SK-N-SH (cell line): ENCODE results near the gene DCHS2. TPM values are rescaled to one million over a fixed set of nuclear protein-coding genes. Genes with fewer than 3 reads are reported as not detected.

Source experiments
- CTCF ChIA-PET: fragments of 300-600, 350-600 bp; formaldehyde crosslinking; extraction: SDS; loops from one replicate; lab custom pipeline; 2021; lab: Yijun Ruan, JAX
- POLR2A ChIA-PET: fragments of 350-600 bp; sonication (Branson Sonifier 250); formaldehyde crosslinking; extraction: SDS; loops from one replicate; lab custom pipeline; 2020; ENCODE audit warnings: antibody characterized with exemption, inconsistent platforms; lab: Yijun Ruan, JAX
- DNase-seq: peaks from one replicate; pipeline ENCODE4 v3.0.0; 2012
- H2AFZ ChIP-seq: fragments of 200-600 bp; sonication (generic); 2 replicates; pipeline ENCODE4 v1.8.1; 2016; ENCODE audit warnings: antibody characterized with exemption, mild to moderate bottlenecking, low read depth
- H3F3A ChIP-seq: fragments of 200-600 bp; sonication (generic); replicated peaks from 2 replicates; pipeline ENCODE3; 2016; ENCODE audit warnings: antibody characterized with exemption, mild to moderate bottlenecking; ENCODE audit not compliant: insufficient read depth
- H3K27ac ChIP-seq, 2 experiments: fragments of 200-500 bp in 1 of 2; fragments of 200-600 bp in 1 of 2; sonication (Bioruptor generic) in 1 of 2; sonication (generic), shearing (Covaris generic) in 1 of 2; 2 replicates each; pipeline versions ENCODE4 v1.5.1 to v1.6.1; 2014 to 2016; ENCODE audit warnings: low read depth in 2 of 2, inconsistent platforms in 1 of 2, low read length in 1 of 2, mild to moderate bottlenecking in 1 of 2, mixed read lengths in 1 of 2
- H3K27me3 ChIP-seq: fragments of 200-600 bp; sonication (generic), shearing (Covaris generic); 2 replicates; pipeline ENCODE4 v1.6.1; 2016; ENCODE audit warnings: mixed run types; ENCODE audit not compliant: insufficient read depth
- H3K36me3 ChIP-seq, 2 experiments: fragments of 200-500 bp in 1 of 2; fragments of 200-600 bp in 1 of 2; sonication (Bioruptor generic) in 1 of 2; sonication (generic) in 1 of 2; replicated peaks in 1 of 2; 2 replicates each; pipeline versions ENCODE3 to v1.5.1; 2014 to 2016; ENCODE audit warnings: low read length in 1 of 2, mild to moderate bottlenecking in 1 of 2; ENCODE audit not compliant: insufficient read depth in 2 of 2, control insufficient read depth in 1 of 2
- H3K4me1 ChIP-seq, 2 experiments: fragments of 200-500 bp in 1 of 2; fragments of 200-600 bp in 1 of 2; sonication (Bioruptor generic) in 1 of 2; sonication (generic), shearing (Covaris generic) in 1 of 2; 2 replicates each; pipeline versions ENCODE4 v1.5.1 to v1.6.1; 2014 to 2016; ENCODE audit warnings: low read depth in 1 of 2, low read length in 1 of 2, mixed run types in 1 of 2; ENCODE audit not compliant: insufficient read depth in 2 of 2, control insufficient read depth in 1 of 2
- H3K4me2 ChIP-seq: fragments of 200-600 bp; sonication (generic), shearing (Covaris generic); 2 replicates; pipeline ENCODE4 v1.6.1; 2017; ENCODE audit warnings: mixed run types
- H3K4me3 ChIP-seq, 2 experiments: fragments of 200-500 bp in 1 of 2; fragments of 200-600 bp in 1 of 2; sonication (Bioruptor generic) in 1 of 2; sonication (generic), shearing (Covaris generic) in 1 of 2; 2 replicates each; pipeline versions ENCODE4 v1.5.1 to v1.8.1; 2014 to 2016; ENCODE audit warnings: low read depth in 2 of 2, inconsistent platforms in 1 of 2, low read length in 1 of 2, mild to moderate bottlenecking in 1 of 2, mixed read lengths in 1 of 2, moderate library complexity in 1 of 2
- H3K79me2 ChIP-seq: fragments of 200-600 bp; sonication (generic); 2 replicates; pipeline ENCODE4 v1.8.1; 2017; ENCODE audit warnings: mild to moderate bottlenecking; ENCODE audit not compliant: insufficient read depth
- H3K9ac ChIP-seq: fragments of 200-600 bp; sonication (generic); 2 replicates; pipeline ENCODE4 v1.6.1; 2017; ENCODE audit warnings: mixed run types
- H3K9me2 ChIP-seq: fragments of 200-600 bp; sonication (generic); 2 replicates; pipeline ENCODE4 v1.6.1; 2017; ENCODE audit warnings: mixed run types
- H3K9me3 ChIP-seq: fragments of 200-600 bp; sonication (generic); 2 replicates; pipeline ENCODE4 v1.6.1; 2017; ENCODE audit warnings: mixed run types, mild to moderate bottlenecking, moderate library complexity
- H4K20me1 ChIP-seq: fragments of 200-600 bp; sonication (generic); 2 replicates; pipeline ENCODE4 v1.6.1; 2017; ENCODE audit warnings: mild to moderate bottlenecking, mixed run types; ENCODE audit not compliant: insufficient read depth
- ELF1 ChIP-seq: IDR thresholded peaks from 2 replicates; pipeline ENCODE4 v1.4.0; 2012
- EP300 ChIP-seq, 2 experiments: IDR thresholded peaks; 2 replicates each; pipeline versions ENCODE4 v1.4.0 to v1.6.1; 2012; ENCODE audit warnings: borderline replicate concordance in 1 of 2, low read depth in 1 of 2, low read length in 1 of 2
- EZH2phosphoT487 ChIP-seq: fragments of 200-600 bp; sonication (generic); IDR thresholded peaks from 2 replicates; pipeline ENCODE4 v1.6.1; 2017; ENCODE audit warnings: low read depth, mixed run types, mild to moderate bottlenecking, antibody characterized with exemption, moderate library complexity, borderline replicate concordance
- FOXJ3 ChIP-seq: sonication (generic); formaldehyde crosslinking; IDR thresholded peaks from 2 replicates; pipeline ENCODE4 v1.5.1; 2020; ENCODE audit warnings: mild to moderate bottlenecking, missing genetic modification reagents
- GABPA ChIP-seq: IDR thresholded peaks from 2 replicates; pipeline ENCODE4 v1.4.0; 2012; ENCODE audit warnings: low read depth, mild to moderate bottlenecking
- JUND ChIP-seq: IDR thresholded peaks from 2 replicates; pipeline ENCODE4 v1.4.0; 2012
- MAX ChIP-seq: IDR thresholded peaks from 2 replicates; pipeline ENCODE4 v1.4.0; 2012; ENCODE audit warnings: low read depth
- MEF2A ChIP-seq: IDR thresholded peaks from 2 replicates; pipeline ENCODE4 v1.4.0; 2012; ENCODE audit warnings: low read depth, borderline replicate concordance
- MXI1 ChIP-seq: IDR thresholded peaks from 2 replicates; pipeline ENCODE4 v1.6.1; 2012; ENCODE audit warnings: mild to moderate bottlenecking, low read depth, low read length, improper control_type of control experiment
- PBX3 ChIP-seq: IDR thresholded peaks from 2 replicates; pipeline ENCODE4; 2012
- POLR2AphosphoS5 ChIP-seq: IDR thresholded peaks from 2 replicates; pipeline ENCODE4 v1.6.1; 2012; ENCODE audit warnings: low read depth, low read length
- REST ChIP-seq: IDR thresholded peaks from 2 replicates; pipeline ENCODE4 v1.6.1; 2012; ENCODE audit warnings: mild to moderate bottlenecking, low read depth, low read length, moderate library complexity
- RFX5 ChIP-seq: IDR thresholded peaks from 2 replicates; pipeline ENCODE4 v1.6.1; 2012; ENCODE audit warnings: mild to moderate bottlenecking, improper control_type of control experiment, low read length
- SMC3 ChIP-seq: IDR thresholded peaks from 2 replicates; pipeline ENCODE4 v1.6.1; 2012; ENCODE audit warnings: low read depth, low read length, improper control_type of control experiment
- TAF1 ChIP-seq: IDR thresholded peaks from 2 replicates; pipeline ENCODE4 v1.6.1; 2012; ENCODE audit warnings: low read depth, mild to moderate bottlenecking, low read length, moderate library complexity, borderline replicate concordance
- TCF12 ChIP-seq: IDR thresholded peaks from 2 replicates; pipeline ENCODE4 v1.4.0; 2012
- TEAD4 ChIP-seq: IDR thresholded peaks from 2 replicates; pipeline ENCODE4 v1.4.0; 2012; ENCODE audit warnings: mild to moderate bottlenecking, borderline replicate concordance; ENCODE audit not compliant: insufficient read depth
- USF2 ChIP-seq: fragments of 150-350 bp; IDR thresholded peaks from 2 replicates; pipeline ENCODE4 v1.6.1; 2017; ENCODE audit warnings: antibody characterized with exemption, low read length, low read depth, borderline replicate concordance
- YY1 ChIP-seq: IDR thresholded peaks from 2 replicates; pipeline ENCODE4 v1.4.0; 2012; ENCODE audit warnings: low read depth, mild to moderate bottlenecking
- WGBS: methylation state at CpG from one replicate; pipeline ENCODE4 v1.1.6; 2017; ENCODE audit warnings: low lambda C conversion rate; 5-methylcytosine and 5-hydroxymethylcytosine counted together
- polyA plus RNA-seq, 3 experiments: library from polyadenylated mRNA; depleted of rRNA; stranded (reverse); fragments of >200 nt; gene quantifications; 2 replicates each; pipeline ENCODE4 v1.2.3, GENCODE V29; 2012

The DCHS2 gene
- polyA plus RNA-seq, 1 of the 3 experiments (the other 2 are of a cell fraction), result not detected

GRCh38 chr4:154462081-154462810 lies 29.4 kb downstream of the DCHS2 start:
- TF ChIP-seq ELF1, result no peak
- no peak for TF ChIP-seq GABPA
- no peak for TF ChIP-seq JUND
- no peak for TF ChIP-seq EP300 (IDR thresholded peaks at IDR 0.05; ENCODE audit: borderline replicate concordance in 1 of 2, low read depth in 1 of 2, low read length in 1 of 2)
- H3K4me2 ChIP-seq, result no peak overlapping the region

GRCh38 chr4:154457471-154457870 lies 34.1 kb downstream of the DCHS2 start:
- POLR2A ChIA-PET, result no interaction called here
- Histone ChIP-seq H3K36me3 (no peaks in the 10 kb centered on the region), H3K4me3 (no peak overlapping the region), H3K27ac (no peak overlapping the region), H3F3A (no peaks in the 10 kb centered on the region), H3K4me1 (no peaks in the 10 kb centered on the region), H4K20me1 (no peaks in the 10 kb centered on the region), H3K27me3 (no peaks in the 10 kb centered on the region), H3K9me2 (no peaks in the 10 kb centered on the region), H3K79me2 (no peaks in the 10 kb centered on the region), H3K9ac (no peak overlapping the region), H3K4me2 (no peak overlapping the region), H3K9me3 (no peaks in the 10 kb centered on the region), H2AFZ (no peak overlapping the region)
- TF ChIP-seq TCF12 (no peak), RFX5 (no peak), MXI1 (no peak), MEF2A (no peak), REST (no peak), MAX (no peak), TEAD4 (no peak), TAF1 (no peak), SMC3 (no peak), GABPA (no peak), USF2 (no peak), EZH2phosphoT487 (no peak), POLR2AphosphoS5 (no peak), FOXJ3 (CRISPR knock-in tag) (no peak), YY1 (no peak), PBX3 (no peak)
- no peak for DNase-seq
- 2% methylated on average over 6 of the region's 6 CpGs for WGBS
- CTCF ChIA-PET, result no interaction called here

More at GRCh38 chr4:154462081-154462810, 29.4 kb downstream of the DCHS2 start:
- H3K79me2 ChIP-seq, result no peaks in the 10 kb centered on the region
- H2AFZ ChIP-seq, result no peak overlapping the region
- H3K27ac ChIP-seq, result no peak overlapping the region
- CTCF ChIA-PET, result interaction anchor here (1.5 kb wide), 1 partner anchor 44 kb away, joined by 4 read pairs; no protein-coding TSS in a partner anchor
- POLR2A ChIA-PET, result no interaction called here
- H3K27me3 ChIP-seq, result no peaks in the 10 kb centered on the region
- H3K9me2 ChIP-seq, result no peaks in the 10 kb centered on the region
- H3K9me3 ChIP-seq, result no peaks in the 10 kb centered on the region
- H3K4me3 ChIP-seq, result no peak overlapping the region
- 3% methylated on average over 3 of the region's 3 CpGs for WGBS
- DNase-seq, result no peak
- no peaks in the 10 kb centered on the region for H3K36me3 ChIP-seq
- no peak overlapping the region for H3K9ac ChIP-seq
- no peaks in the 10 kb centered on the region for H3F3A ChIP-seq
- no peaks in the 10 kb centered on the region for H4K20me1 ChIP-seq
- no peaks in the 10 kb centered on the region for H3K4me1 ChIP-seq
